Panc1 (cell line): ENCODE data around the gene MARK2. TPM values are rescaled to one million over a fixed set of nuclear protein-coding genes. Genes with fewer than 3 reads are reported as not detected.

Experiments
- ATAC-seq: fragments of 200-7000 bp; cut with Tn5 transposase; 2 replicates; pipeline ENCODE4 v1.9.1; 2020; ENCODE audit warnings: mild to moderate bottlenecking, moderate library complexity
- BruUV-seq: library from RNA; stranded (reverse); fragments of 400-500 nt; replicated peaks from 2 replicates; lab custom pipeline; 2021; lab: Mats Ljungman, UMichigan
- CTCF ChIA-PET: fragments of 300-600 bp; sonication (Branson Sonifier 250); formaldehyde crosslinking; loops from one replicate; lab custom pipeline; 2022; ENCODE audit warnings: antibody characterized with exemption; lab: Charles Lee
- POLR2A ChIA-PET: fragments of 300-600 bp; sonication (Branson Sonifier 250); formaldehyde crosslinking; loops from one replicate; lab custom pipeline; 2022; ENCODE audit warnings: antibody characterized with exemption; lab: Charles Lee
- DNase-seq: peaks from one replicate; pipeline ENCODE4 v3.0.0-alpha.2; 2010; ENCODE audit warnings: low read depth, low spot score
- H3K27ac ChIP-seq: 2 replicates; pipeline ENCODE4 v1.5.1; 2011; ENCODE audit warnings: mild to moderate bottlenecking, low read length, inconsistent platforms
- H3K27me3 ChIP-seq: fragments of 200-500 bp; sonication (Bioruptor generic); 2 replicates; pipeline ENCODE4 v1.6.0; 2014; ENCODE audit warnings: low read length, inconsistent platforms; ENCODE audit not compliant: control insufficient read depth, insufficient read depth
- H3K36me3 ChIP-seq: fragments of 200-500 bp; sonication (Bioruptor generic); 2 replicates; pipeline ENCODE4 v1.5.1; 2014; ENCODE audit warnings: inconsistent platforms, mild to moderate bottlenecking, low read length, moderate library complexity; ENCODE audit not compliant: control insufficient read depth, insufficient read depth
- H3K4me1 ChIP-seq: 2 replicates; pipeline ENCODE4 v1.5.1; 2011; ENCODE audit warnings: inconsistent platforms, mild to moderate bottlenecking, low read length, moderate library complexity; ENCODE audit not compliant: control insufficient read depth, insufficient read depth
- H3K4me3 ChIP-seq, 2 experiments: 2 replicates each; pipeline ENCODE4 v1.5.1; 2011 to 2012; ENCODE audit warnings: low read depth in 2 of 2, low read length in 2 of 2, mild to moderate bottlenecking in 2 of 2, inconsistent platforms in 1 of 2, moderate library complexity in 1 of 2
- H3K9me3 ChIP-seq: fragments of 200-500 bp; sonication (Bioruptor generic); 2 replicates; pipeline ENCODE4 v1.5.1; 2014; ENCODE audit warnings: low read depth, mild to moderate bottlenecking, inconsistent platforms, low read length, moderate library complexity; ENCODE audit not compliant: control insufficient read depth, insufficient read depth
- CTCF ChIP-seq: fragments of 450-650 bp; IDR thresholded peaks from 2 replicates; pipeline ENCODE4 v1.5.1; 2017; ENCODE audit warnings: mild to moderate bottlenecking
- POLR2AphosphoS5 ChIP-seq: IDR thresholded peaks from 2 replicates; pipeline ENCODE4 v1.6.1; 2012; ENCODE audit warnings: mild to moderate bottlenecking, low read depth, low read length, moderate library complexity
- REST ChIP-seq, 2 experiments: IDR thresholded peaks; 2 replicates each; pipeline ENCODE4 v1.6.1; 2011 to 2012; ENCODE audit warnings: low read depth in 2 of 2, control low read depth in 1 of 2, low read length in 1 of 2, mild to moderate bottlenecking in 1 of 2, moderate library complexity in 1 of 2; ENCODE audit not compliant: insufficient read depth in 1 of 2
- SIN3A ChIP-seq: IDR thresholded peaks from 2 replicates; pipeline ENCODE4 v1.6.1; 2012; ENCODE audit warnings: low read depth, mild to moderate bottlenecking, low read length, moderate library complexity, borderline replicate concordance; ENCODE audit not compliant: insufficient read depth
- TCF7L2 ChIP-seq: IDR thresholded peaks from 2 replicates; pipeline ENCODE4 v1.6.1; 2011; ENCODE audit warnings: mild to moderate bottlenecking, low read depth, low read length, inconsistent platforms
- in situ Hi-C: cut with HindIII; loops from 2 replicates; pipeline ENCODE4 v1.10.0; 2016; ENCODE audit warnings: low sequenced_read_pairs, low pct_unique_long_range_greater_than_20kb
- intact Hi-C: fragments of 100-400 bp; cut with micrococcal nuclease; formaldehyde crosslinking; loops from one replicate; pipeline ENCODE4 v1.10.0; 2022; ENCODE audit not compliant: unreplicated experiment
- total RNA-seq: library from RNA; stranded (reverse); gene quantifications from one replicate; pipeline ENCODE4 v1.2.1, GENCODE V29; 2021; ENCODE audit not compliant: unreplicated experiment

The MARK2 gene
- total RNA-seq, 1 experiment from 2014 or later = 41.1 TPM

GRCh38 chr11:63832336-63832735 lies 6.6 kb upstream of the MARK2 start:
- in situ Hi-C loops = no loop called here
- peaks cover 2% of the 10 kb centered on the region for H3K4me1 ChIP-seq
- ChIA-PET POLR2A (interaction anchor here (0.6 kb wide), 2 partner anchors 51 to 120 kb away, joined by 9 to 18 read pairs; no protein-coding TSS in a partner anchor), CTCF (interaction anchor here (1.0 to 1.1 kb wide), 2 partner anchors 64 to 113 kb away, joined by 3 read pairs; partner anchors contain the start of gene ZFTA)
- BruUV-seq = no TSS peak
- intact Hi-C loops = loop anchor here (10.0 kb wide), 2 partner anchors 68 to 322 kb away; partner anchors contain the start of gene ZFTA
- H3K27me3 ChIP-seq = no peaks in the 10 kb centered on the region
- no peak for TF ChIP-seq CTCF
- TF ChIP-seq SIN3A = no peak
- no peak for TF ChIP-seq REST (IDR thresholded peaks at IDR 0.05; ENCODE audit: insufficient read depth in 1 of 2, low read depth in 2 of 2, low read length in 1 of 2)
- TF ChIP-seq TCF7L2 = no peak
- no peak for TF ChIP-seq POLR2AphosphoS5
- ATAC-seq = no peak
- no peaks in the 10 kb centered on the region for H3K36me3 ChIP-seq
- no peak overlapping the region for H3K4me3 ChIP-seq
- H3K27ac ChIP-seq = no peak overlapping the region
- no peak for DNase-seq
- no peaks in the 10 kb centered on the region for H3K9me3 ChIP-seq

DNA sequence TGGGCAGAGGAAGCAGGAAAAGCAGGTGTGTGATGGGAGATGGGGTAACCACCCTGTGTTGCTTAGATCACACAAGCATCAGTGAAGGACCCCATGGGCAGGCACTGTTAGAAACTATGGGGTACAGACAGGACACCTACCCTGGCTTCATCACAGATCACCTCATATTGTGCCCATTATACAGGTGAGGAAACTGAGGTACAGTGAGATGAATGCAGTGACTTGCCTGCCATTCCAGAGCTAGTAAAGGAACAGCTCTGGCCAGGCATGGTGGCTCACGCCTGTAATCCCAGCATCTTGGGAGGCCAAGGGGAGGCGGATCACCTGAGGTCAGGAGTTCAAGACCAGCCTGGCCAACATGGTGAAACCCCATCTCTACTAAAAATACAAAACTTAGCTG lies 5.9 kb upstream of the MARK2 start:
- BruUV-seq = no TSS peak

More for the DNA sequence above, 5.9 kb upstream of the MARK2 start:
- in situ Hi-C loops (no loop called here), intact Hi-C loops (loop anchor here (10.0 kb wide), 2 partner anchors 68 to 322 kb away; partner anchors contain the start of gene ZFTA)
- peaks cover 7% of the 10 kb centered on the region for H3K4me1 ChIP-seq
- H3K4me3 ChIP-seq = no peak overlapping the region
- no peak overlapping the region for H3K27ac ChIP-seq
- ATAC-seq = no peak
- CTCF ChIA-PET = interaction anchor here (1.0 to 1.1 kb wide), 2 partner anchors 65 to 113 kb away, joined by 3 read pairs; partner anchors contain the start of gene ZFTA
- H3K9me3 ChIP-seq = no peaks in the 10 kb centered on the region
- no peak for DNase-seq
- H3K27me3 ChIP-seq = no peaks in the 10 kb centered on the region
- H3K36me3 ChIP-seq = no peaks in the 10 kb centered on the region
- POLR2A ChIA-PET = no interaction called here
- no peak for TF ChIP-seq SIN3A
- no peak for TF ChIP-seq CTCF
- TF ChIP-seq TCF7L2 = no peak
- TF ChIP-seq REST (IDR thresholded peaks at IDR 0.05; ENCODE audit: insufficient read depth in 1 of 2, low read depth in 2 of 2, low read length in 1 of 2) = no peak
- TF ChIP-seq POLR2AphosphoS5 = no peak
